ENCODE data around the gene OR4K15. TPM values are rescaled to one million over a fixed set of nuclear protein-coding genes. Genes with fewer than 3 reads are reported as not detected.

OR4K15 gene
- total and polyA plus RNA-seq, 2 experiments from 2014 or later = not detected

GRCh38 chr14:20002319-20002718 lies 26.9 kb downstream of the OR4K15 start:
- Histone ChIP-seq H3K9me3 (ENCODE audit: low read depth) (no peaks in the 10 kb centered on the region), H3K9ac (no peak overlapping the region), H3K79me2 (ENCODE audit: insufficient read depth) (no peaks in the 10 kb centered on the region), H3K9me2 (ENCODE audit: insufficient read depth) (no peaks in the 10 kb centered on the region), H3K27ac (no peak overlapping the region), H4K20me1 (ENCODE audit: insufficient read depth) (no peaks in the 10 kb centered on the region), H3F3A (ENCODE audit: insufficient read depth) (no peaks in the 10 kb centered on the region), H3K4me3 (no peak overlapping the region), H3K4me2 (ENCODE audit: unreplicated experiment) (no peak overlapping the region), H2AFZ (no peak overlapping the region), H3K36me3 (ENCODE audit: low read depth) (no peaks in the 10 kb centered on the region), H3K4me1 (ENCODE audit: insufficient read depth) (no peaks in the 10 kb centered on the region), H3K27me3 (replicated peaks; ENCODE audit: insufficient read depth) (no peaks in the 10 kb centered on the region)
- 57 to 58% methylated on average over 7 of the region's 7 CpGs for WGBS, 2 experiments (ENCODE audit: low coverage in 1 of 2, low lambda C conversion rate in 2 of 2, missing lambda C conversion rate in 2 of 2)
- no peak for DNase-seq
- in situ Hi-C loops (cut with MboI) = no loop called here
- TF ChIP-seq EZH2phosphoT487 (IDR thresholded peaks at IDR 0.05; ENCODE audit: insufficient read depth, low read depth) = no peak
- TF ChIP-seq EZH2 (IDR thresholded peaks at IDR 0.05; ENCODE audit: insufficient read depth, poor library complexity, severe bottlenecking) = no peak

DNA sequence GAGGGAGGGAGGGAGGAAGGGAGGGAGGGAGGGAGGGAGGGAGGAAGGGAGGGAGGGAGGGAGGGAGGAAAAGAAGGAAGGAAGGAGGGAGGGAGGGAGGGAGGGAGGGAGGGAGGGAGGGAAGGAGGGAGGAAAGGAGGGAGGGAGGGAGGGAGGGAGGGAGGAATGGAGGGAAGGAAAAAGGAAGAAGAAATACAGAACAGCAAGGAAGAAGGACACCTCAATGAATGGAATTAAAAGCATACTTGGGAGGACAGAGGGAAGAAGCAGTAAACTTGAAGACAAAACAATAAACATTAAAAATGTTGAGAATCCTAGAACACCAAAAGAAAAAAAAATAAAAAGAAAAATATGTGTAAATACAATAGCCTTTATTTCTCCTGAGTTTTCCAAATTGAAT lies 32.8 kb downstream of the OR4K15 start:
- Histone ChIP-seq H3K9me3 (ENCODE audit: low read depth) (no peaks in the 10 kb centered on the region), H3K27me3 (replicated peaks; ENCODE audit: insufficient read depth) (no peaks in the 10 kb centered on the region), H3K4me2 (ENCODE audit: unreplicated experiment) (no peak overlapping the region), H3K4me1 (ENCODE audit: insufficient read depth) (no peaks in the 10 kb centered on the region), H2AFZ (no peak overlapping the region), H3K4me3 (no peak overlapping the region), H4K20me1 (ENCODE audit: insufficient read depth) (no peaks in the 10 kb centered on the region), H3K27ac (no peak overlapping the region), H3K9me2 (ENCODE audit: insufficient read depth) (no peaks in the 10 kb centered on the region), H3K9ac (no peak overlapping the region), H3K79me2 (ENCODE audit: insufficient read depth) (no peaks in the 10 kb centered on the region), H3F3A (ENCODE audit: insufficient read depth) (no peaks in the 10 kb centered on the region), H3K36me3 (ENCODE audit: low read depth) (no peaks in the 10 kb centered on the region)
- TF ChIP-seq EZH2phosphoT487 (IDR thresholded peaks at IDR 0.05; ENCODE audit: insufficient read depth, low read depth) (no peak), EZH2 (IDR thresholded peaks at IDR 0.05; ENCODE audit: insufficient read depth, poor library complexity, severe bottlenecking) (no peak)
- in situ Hi-C loops (cut with MboI) = no loop called here
- DNase-seq = no peak

- Histone ChIP-seq H3K79me2 (ENCODE audit: insufficient read depth) (no peaks in the 10 kb centered on the region), H3F3A (ENCODE audit: insufficient read depth) (no peaks in the 10 kb centered on the region), H3K27ac (no peak within 1 kb of the TSS), H4K20me1 (ENCODE audit: insufficient read depth) (no peaks in the 10 kb centered on the region), H3K27me3 (replicated peaks; ENCODE audit: insufficient read depth) (no peaks in the 10 kb centered on the region), H2AFZ (no peak within 1 kb of the TSS), H3K4me3 (no peak within 1 kb of the TSS), H3K9me2 (ENCODE audit: insufficient read depth) (no peaks in the 10 kb centered on the region; the same call in 1 of the 2 replicates), H3K36me3 (ENCODE audit: low read depth) (no peaks in the 10 kb centered on the region), H3K9ac (no peak within 1 kb of the TSS), H3K4me1 (ENCODE audit: insufficient read depth) (no peaks in the 10 kb centered on the region), H3K4me2 (ENCODE audit: unreplicated experiment) (no peak within 1 kb of the TSS), H3K9me3 (ENCODE audit: low read depth) (no peaks in the 10 kb centered on the region)
- TF ChIP-seq EZH2 (IDR thresholded peaks at IDR 0.05; ENCODE audit: insufficient read depth, poor library complexity, severe bottlenecking) (no peak), EZH2phosphoT487 (IDR thresholded peaks at IDR 0.05; ENCODE audit: insufficient read depth, low read depth) (no peak)
- WGBS, 2 experiments (ENCODE audit: low coverage in 1 of 2, low lambda C conversion rate in 2 of 2, missing lambda C conversion rate in 2 of 2) = 14 to 15% methylated on average over 2 of the region's 2 CpGs
- in situ Hi-C loops (cut with MboI) = no loop called here
- DNase-seq = no peak
These were observed 44.0 kb downstream of the OR4K15 start, which contains the start of gene OR4K14 for GRCh38 chr14:20019257-20019865. TSS of gene OR4K14 (minus strand) at chr14:20019307. CDS start at chr14:20015193, 4,114 bp downstream.

Other genes starting within 250 kb of the OR4K15 start
- not detected in 2 replicates for gene OR4Q3, start 232.0 kb upstream of the OR4K15 start, total RNA-seq (2014; rRNA removed; shearing (Covaris generic))
- not detected in 2 replicates for gene OR4Q3, start 232.0 kb upstream of the OR4K15 start, polyA plus RNA-seq (2016; fragmentation: Nextera tagmentation; extraction: Ambion mirVana)
- not detected in 2 replicates for gene OR4M1, start 202.1 kb upstream of the OR4K15 start, total RNA-seq (2014; rRNA removed; shearing (Covaris generic))
- not detected in 2 replicates for gene OR4M1, start 202.1 kb upstream of the OR4K15 start, polyA plus RNA-seq (2016; fragmentation: Nextera tagmentation; extraction: Ambion mirVana)
- not detected in 2 replicates for gene OR4N2, start 171.8 kb upstream of the OR4K15 start, total RNA-seq (2014; rRNA removed; shearing (Covaris generic))
- gene OR4N2, start 171.8 kb upstream of the OR4K15 start, polyA plus RNA-seq (2016; fragmentation: Nextera tagmentation; extraction: Ambion mirVana) = not detected in 2 replicates
- not detected in 2 replicates for gene OR4K2, start 100.4 kb upstream of the OR4K15 start, total RNA-seq (2014; rRNA removed; shearing (Covaris generic))
- not detected in 2 replicates for gene OR4K2, start 100.4 kb upstream of the OR4K15 start, polyA plus RNA-seq (2016; fragmentation: Nextera tagmentation; extraction: Ambion mirVana)
- gene OR4K5, start 55.0 kb upstream of the OR4K15 start, total RNA-seq (2014; rRNA removed; shearing (Covaris generic)) = not detected in 2 replicates
- not detected in 2 replicates for gene OR4K5, start 55.0 kb upstream of the OR4K15 start, polyA plus RNA-seq (2016; fragmentation: Nextera tagmentation; extraction: Ambion mirVana)
- gene OR4K1, start 44.7 kb upstream of the OR4K15 start, total RNA-seq (2014; rRNA removed; shearing (Covaris generic)) = not detected in 2 replicates
- not detected in 2 replicates for gene OR4K1, start 44.7 kb upstream of the OR4K15 start, polyA plus RNA-seq (2016; fragmentation: Nextera tagmentation; extraction: Ambion mirVana)
- gene OR4Q2, start 26.6 kb downstream of the OR4K15 start, total RNA-seq (2014; rRNA removed; shearing (Covaris generic)) = not detected in 2 replicates
- not detected in 2 replicates for gene OR4Q2, start 26.6 kb downstream of the OR4K15 start, polyA plus RNA-seq (2016; fragmentation: Nextera tagmentation; extraction: Ambion mirVana)
- not detected in 2 replicates for gene OR4K14, start 43.7 kb downstream of the OR4K15 start, total RNA-seq (2014; rRNA removed; shearing (Covaris generic))
- gene OR4K14, start 43.7 kb downstream of the OR4K15 start, polyA plus RNA-seq (2016; fragmentation: Nextera tagmentation; extraction: Ambion mirVana) = not detected in 2 replicates
- gene OR4K13, start 60.4 kb downstream of the OR4K15 start, total RNA-seq (2014; rRNA removed; shearing (Covaris generic)) = not detected in 2 replicates
- gene OR4K13, start 60.4 kb downstream of the OR4K15 start, polyA plus RNA-seq (2016; fragmentation: Nextera tagmentation; extraction: Ambion mirVana) = not detected in 2 replicates
- gene OR4L1, start 84.5 kb downstream of the OR4K15 start, total RNA-seq (2014; rRNA removed; shearing (Covaris generic)) = not detected in 2 replicates
- gene OR4L1, start 84.5 kb downstream of the OR4K15 start, polyA plus RNA-seq (2016; fragmentation: Nextera tagmentation; extraction: Ambion mirVana) = not detected in 2 replicates
- gene OR4K17, start 135.1 kb downstream of the OR4K15 start, total RNA-seq (2014; rRNA removed; shearing (Covaris generic)) = not detected in 2 replicates
- not detected in 2 replicates for gene OR4K17, start 135.1 kb downstream of the OR4K15 start, polyA plus RNA-seq (2016; fragmentation: Nextera tagmentation; extraction: Ambion mirVana)
- gene OR4N5, start 163.2 kb downstream of the OR4K15 start, total RNA-seq (2014; rRNA removed; shearing (Covaris generic)) = not detected in 2 replicates
- not detected in 2 replicates for gene OR4N5, start 163.2 kb downstream of the OR4K15 start, polyA plus RNA-seq (2016; fragmentation: Nextera tagmentation; extraction: Ambion mirVana)
- gene OR11G2, start 215.3 kb downstream of the OR4K15 start, total RNA-seq (2014; rRNA removed; shearing (Covaris generic)) = not detected in 2 replicates
- gene OR11G2, start 215.3 kb downstream of the OR4K15 start, polyA plus RNA-seq (2016; fragmentation: Nextera tagmentation; extraction: Ambion mirVana) = not detected in 2 replicates
- not detected in 2 replicates for gene OR11H6, start 248.1 kb downstream of the OR4K15 start, total RNA-seq (2014; rRNA removed; shearing (Covaris generic))
- gene OR11H6, start 248.1 kb downstream of the OR4K15 start, polyA plus RNA-seq (2016; fragmentation: Nextera tagmentation; extraction: Ambion mirVana) = not detected in 2 replicates